Activated T-cell treated with anti-CD3 and anti-CD28 coated beads, Interleukin-2, amount 50 U/mL, for 72 hours (primary cell): ENCODE data around the gene SYNDIG1. TPM values are rescaled to one million over a fixed set of nuclear protein-coding genes. Genes with fewer than 3 reads are reported as not detected.

Experiments
- ATAC-seq, 2 donors: fragments of 150-1000 bp; cut with Tn5 transposase; replicated peaks in 1 of 2; 2 replicates each; pipeline ENCODE4 v1.10.0; 2021; ENCODE audit warnings: moderate library complexity in 2 of 2, mild to moderate bottlenecking in 1 of 2
- DNase-seq, 2 donors: peaks; one replicate each; pipeline ENCODE4 v3.0.0; 2021 to 2022; ENCODE audit warnings: mixed read lengths in 1 of 2
- H3K27ac Mint-ChIP-seq: one replicate; pipeline ENCODE4 v1.8.0; 2022; ENCODE audit warnings: mild to moderate bottlenecking, moderate library complexity, mixed read lengths
- H3K27me3 Mint-ChIP-seq: one replicate; pipeline ENCODE4 v1.8.0; 2022; ENCODE audit warnings: low read depth, mixed read lengths
- H3K36me3 Mint-ChIP-seq, 2 donors: one replicate each; pipeline ENCODE4 v1.8.0; 2022; ENCODE audit warnings: mixed read lengths in 2 of 2, mild to moderate bottlenecking in 1 of 2; ENCODE audit not compliant: insufficient read depth in 2 of 2
- H3K4me1 Mint-ChIP-seq: one replicate; pipeline ENCODE4 v1.8.0; 2022; ENCODE audit warnings: low read depth, mixed read lengths
- H3K4me3 Mint-ChIP-seq, 2 donors: one replicate each; pipeline ENCODE4 v1.8.0; 2022; ENCODE audit warnings: mild to moderate bottlenecking in 2 of 2, mixed read lengths in 2 of 2, moderate library complexity in 2 of 2
- H3K9me3 Mint-ChIP-seq, 2 donors: one replicate each; pipeline ENCODE4 v1.8.0; 2022; ENCODE audit warnings: mixed read lengths in 2 of 2
- total RNA-seq, 2 donors: library from RNA; stranded (reverse); gene quantifications; one replicate each; pipeline ENCODE4 v1.2.3, GENCODE V29; 2022

Gene SYNDIG1
- total RNA-seq, 2 donors from 2014 or later = not detected

- DNase-seq (no peak), ATAC-seq (no peak)
- H3K27me3 Mint-ChIP-seq = no peaks in the 10 kb centered on the region
- H3K4me3 Mint-ChIP-seq = no peak overlapping the region
- H3K27ac Mint-ChIP-seq = no peak overlapping the region
- H3K9me3 Mint-ChIP-seq = no peaks in the 10 kb centered on the region
- H3K36me3 Mint-ChIP-seq = no peaks in the 10 kb centered on the region
- no peaks in the 10 kb centered on the region for H3K4me1 Mint-ChIP-seq
These were observed 16.6 kb downstream of the SYNDIG1 start for GRCh38 chr20:24485981-24486380.

- Mint-ChIP-seq H3K9me3 (no peaks in the 10 kb centered on the region), H3K4me3 (no peak overlapping the region), H3K4me1 (no peaks in the 10 kb centered on the region), H3K27ac (no peak overlapping the region), H3K36me3 (no peaks in the 10 kb centered on the region), H3K27me3 (no peaks in the 10 kb centered on the region)
- DNase-seq = no peak
- no peak for ATAC-seq
These were observed 17.8 kb downstream of the SYNDIG1 start for GRCh38 chr20:24487240-24487639.

GRCh38 chr20:24487648-24488047, 18.2 kb downstream of the SYNDIG1 start:
- no peaks in the 10 kb centered on the region for H3K9me3 Mint-ChIP-seq
- ATAC-seq (no peak), DNase-seq (no peak)
- H3K27ac Mint-ChIP-seq = no peak overlapping the region
- H3K36me3 Mint-ChIP-seq = no peaks in the 10 kb centered on the region
- H3K27me3 Mint-ChIP-seq = no peaks in the 10 kb centered on the region
- H3K4me1 Mint-ChIP-seq = no peaks in the 10 kb centered on the region
- H3K4me3 Mint-ChIP-seq = no peak overlapping the region

GRCh38 chr20:24488064-24488799, 18.8 kb downstream of the SYNDIG1 start:
- H3K9me3 Mint-ChIP-seq = no peaks in the 10 kb centered on the region
- H3K4me3 Mint-ChIP-seq = no peak overlapping the region
- DNase-seq (no peak), ATAC-seq (no peak)
- H3K27me3 Mint-ChIP-seq = no peaks in the 10 kb centered on the region
- H3K27ac Mint-ChIP-seq = no peak overlapping the region
- no peaks in the 10 kb centered on the region for H3K4me1 Mint-ChIP-seq
- H3K36me3 Mint-ChIP-seq = no peaks in the 10 kb centered on the region

GRCh38 chr20:24488800-24489175, 19.4 kb downstream of the SYNDIG1 start:
- Mint-ChIP-seq H3K27me3 (no peaks in the 10 kb centered on the region), H3K4me3 (no peak overlapping the region), H3K9me3 (no peaks in the 10 kb centered on the region), H3K36me3 (no peaks in the 10 kb centered on the region), H3K27ac (no peak overlapping the region), H3K4me1 (no peaks in the 10 kb centered on the region)
- DNase-seq = no peak
- no peak for ATAC-seq

GRCh38 chr20:24489193-24489592, 19.8 kb downstream of the SYNDIG1 start:
- Mint-ChIP-seq H3K4me3 (no peak overlapping the region), H3K4me1 (no peaks in the 10 kb centered on the region), H3K27ac (no peak overlapping the region), H3K9me3 (no peaks in the 10 kb centered on the region), H3K27me3 (no peaks in the 10 kb centered on the region), H3K36me3 (no peaks in the 10 kb centered on the region)
- ATAC-seq (no peak), DNase-seq (no peak)

GRCh38 chr20:24489631-24490260, 20.3 kb downstream of the SYNDIG1 start:
- no peak overlapping the region for H3K4me3 Mint-ChIP-seq
- H3K36me3 Mint-ChIP-seq = no peaks in the 10 kb centered on the region
- no peak overlapping the region for H3K27ac Mint-ChIP-seq
- no peaks in the 10 kb centered on the region for H3K9me3 Mint-ChIP-seq
- DNase-seq (no peak), ATAC-seq (no peak)
- H3K4me1 Mint-ChIP-seq = no peaks in the 10 kb centered on the region
- H3K27me3 Mint-ChIP-seq = no peaks in the 10 kb centered on the region

GRCh38 chr20:24490598-24490997, 21.2 kb downstream of the SYNDIG1 start:
- Mint-ChIP-seq H3K4me1 (no peaks in the 10 kb centered on the region), H3K4me3 (no peak overlapping the region), H3K36me3 (no peaks in the 10 kb centered on the region), H3K27ac (no peak overlapping the region), H3K9me3 (no peaks in the 10 kb centered on the region), H3K27me3 (no peaks in the 10 kb centered on the region)
- DNase-seq = no peak
- no peak for ATAC-seq

GRCh38 chr20:24491041-24491756, 21.8 kb downstream of the SYNDIG1 start:
- Mint-ChIP-seq H3K36me3 (no peaks in the 10 kb centered on the region), H3K4me3 (no peak overlapping the region), H3K4me1 (no peaks in the 10 kb centered on the region), H3K27me3 (no peaks in the 10 kb centered on the region), H3K9me3 (no peaks in the 10 kb centered on the region), H3K27ac (no peak overlapping the region)
- ATAC-seq (no peak), DNase-seq (no peak)

- no peak overlapping the region for H3K27ac Mint-ChIP-seq
- H3K36me3 Mint-ChIP-seq = no peaks in the 10 kb centered on the region
- no peaks in the 10 kb centered on the region for H3K27me3 Mint-ChIP-seq
- H3K9me3 Mint-ChIP-seq = no peaks in the 10 kb centered on the region
- no peak for ATAC-seq
- H3K4me1 Mint-ChIP-seq = no peaks in the 10 kb centered on the region
- no peak for DNase-seq
- no peak overlapping the region for H3K4me3 Mint-ChIP-seq
These were observed 22.7 kb downstream of the SYNDIG1 start for GRCh38 chr20:24492031-24492607.

- Mint-ChIP-seq H3K27me3 (no peaks in the 10 kb centered on the region), H3K36me3 (no peaks in the 10 kb centered on the region), H3K9me3 (no peaks in the 10 kb centered on the region), H3K4me1 (no peaks in the 10 kb centered on the region), H3K4me3 (no peak overlapping the region), H3K27ac (no peak overlapping the region)
- DNase-seq (no peak), ATAC-seq (no peak)
These were observed 23.3 kb downstream of the SYNDIG1 start for GRCh38 chr20:24492698-24493097.

- H3K4me1 Mint-ChIP-seq = no peaks in the 10 kb centered on the region
- H3K27me3 Mint-ChIP-seq = no peaks in the 10 kb centered on the region
- H3K36me3 Mint-ChIP-seq = no peaks in the 10 kb centered on the region
- no peak overlapping the region for H3K27ac Mint-ChIP-seq
- H3K4me3 Mint-ChIP-seq = no peak overlapping the region
- DNase-seq (no peak), ATAC-seq (no peak)
- no peaks in the 10 kb centered on the region for H3K9me3 Mint-ChIP-seq
These were observed 23.8 kb downstream of the SYNDIG1 start for GRCh38 chr20:24493181-24493580.

- H3K4me3 Mint-ChIP-seq = no peak overlapping the region
- H3K27me3 Mint-ChIP-seq = no peaks in the 10 kb centered on the region
- DNase-seq = no peak
- no peaks in the 10 kb centered on the region for H3K4me1 Mint-ChIP-seq
- no peaks in the 10 kb centered on the region for H3K9me3 Mint-ChIP-seq
- ATAC-seq = no peak
- no peaks in the 10 kb centered on the region for H3K36me3 Mint-ChIP-seq
- no peak overlapping the region for H3K27ac Mint-ChIP-seq
These were observed 24.4 kb downstream of the SYNDIG1 start for GRCh38 chr20:24493661-24494459.
